ENCODE measurements around the gene OPRM1. TPM values are rescaled to one million over a fixed set of nuclear protein-coding genes. Genes with fewer than 3 reads are reported as not detected.

Gene OPRM1
- total RNA-seq, 1 donor from 2014 or later: not detected

- H3K27ac ChIP-seq: no peak overlapping the region
- no peak overlapping the region for H3K4me3 ChIP-seq
- DNase-seq (no peak), ATAC-seq (no peak)
- TF ChIP-seq CTCF (IDR thresholded peaks at IDR 0.05): no peak
- no peaks in the 10 kb centered on the region for H3K36me3 ChIP-seq
- H3K4me1 ChIP-seq: peaks cover 29% of the 10 kb centered on the region
- no peaks in the 10 kb centered on the region for H3K9me3 ChIP-seq
- intact Hi-C loops (cut with DNase I): no loop called here
- H3K27me3 ChIP-seq: no peaks in the 10 kb centered on the region
Observed at GRCh38 chr6:154161689-154162088, 122.6 kb downstream of the OPRM1 start.

- H3K27ac ChIP-seq: no peak overlapping the region
- ATAC-seq: peak; percentile 72
- no peaks in the 10 kb centered on the region for H3K36me3 ChIP-seq
- peaks cover 16% of the 10 kb centered on the region for H3K4me1 ChIP-seq
- intact Hi-C loops (cut with DNase I): no loop called here
- no peak for TF ChIP-seq CTCF (IDR thresholded peaks at IDR 0.05)
- DNase-seq: no peak
- H3K4me3 ChIP-seq: no peak overlapping the region
- no peaks in the 10 kb centered on the region for H3K9me3 ChIP-seq
- H3K27me3 ChIP-seq: no peaks in the 10 kb centered on the region
Observed at GRCh38 chr6:154164397-154164796, 125.4 kb downstream of the OPRM1 start.

GRCh38 chr6:154165478-154165877 is 126.4 kb downstream of the OPRM1 start:
- Histone ChIP-seq H3K4me3 (no peak overlapping the region), H3K27ac (no peak overlapping the region), H3K4me1 (peaks cover 16% of the 10 kb centered on the region), H3K9me3 (no peaks in the 10 kb centered on the region), H3K36me3 (no peaks in the 10 kb centered on the region), H3K27me3 (no peaks in the 10 kb centered on the region)
- TF ChIP-seq CTCF (IDR thresholded peaks at IDR 0.05): no peak
- DNase-seq (no peak), ATAC-seq (peak; percentile 65)
- intact Hi-C loops (cut with DNase I): no loop called here

- DNase-seq: no peak
- peak overlapping the region; percentile 20 for H3K27ac ChIP-seq
- peaks cover 16% of the 10 kb centered on the region for H3K4me1 ChIP-seq
- intact Hi-C loops (cut with DNase I): no loop called here
- ATAC-seq: peak; percentile 42
- TF ChIP-seq CTCF (IDR thresholded peaks at IDR 0.05): no peak
- no peaks in the 10 kb centered on the region for H3K9me3 ChIP-seq
- H3K27me3 ChIP-seq: no peaks in the 10 kb centered on the region
- no peaks in the 10 kb centered on the region for H3K36me3 ChIP-seq
- H3K4me3 ChIP-seq: no peak overlapping the region
Observed at GRCh38 chr6:154166140-154166539, 127.1 kb downstream of the OPRM1 start.

GRCh38 chr6:154167126-154167525 is 128.1 kb downstream of the OPRM1 start:
- H3K4me3 ChIP-seq: no peak overlapping the region
- intact Hi-C loops (cut with DNase I): no loop called here
- H3K27me3 ChIP-seq: no peaks in the 10 kb centered on the region
- no peaks in the 10 kb centered on the region for H3K9me3 ChIP-seq
- DNase-seq (no peak), ATAC-seq (peak; percentile 70)
- no peaks in the 10 kb centered on the region for H3K36me3 ChIP-seq
- peaks cover 16% of the 10 kb centered on the region for H3K4me1 ChIP-seq
- no peak for TF ChIP-seq CTCF (IDR thresholded peaks at IDR 0.05)
- H3K27ac ChIP-seq: peak overlapping the region; percentile 15

- peak; percentile 80 for ATAC-seq
- H3K27me3 ChIP-seq: no peaks in the 10 kb centered on the region
- TF ChIP-seq CTCF (IDR thresholded peaks at IDR 0.05): no peak
- no peak overlapping the region for H3K4me3 ChIP-seq
- peaks cover 10% of the 10 kb centered on the region for H3K4me1 ChIP-seq
- H3K27ac ChIP-seq: no peak overlapping the region
- no peaks in the 10 kb centered on the region for H3K36me3 ChIP-seq
- no peaks in the 10 kb centered on the region for H3K9me3 ChIP-seq
- intact Hi-C loops (cut with DNase I): no loop called here
- DNase-seq: peak; percentile 70
Observed at GRCh38 chr6:154169193-154169847, 130.3 kb downstream of the OPRM1 start.
